Measurements from ENCODE around the gene EDEM2.
"Not testable (repeated sequence)": the region's sequence is repeated elsewhere in the genome, so short reads cannot be mapped to it uniquely, and the experiment has no call there.

EDEM2 gene

GRCh38 chr20:35168701-35169409, 21.7 kb upstream of the EDEM2 start:
- DNase-seq (ENCODE audit: low spot score), result not testable (repeated sequence)

GRCh38 chr20:35167787-35168186, 20.7 kb upstream of the EDEM2 start:
- no peak for DNase-seq (ENCODE audit: low spot score)

GRCh38 chr20:35166242-35166830, 19.2 kb upstream of the EDEM2 start:
- DNase-seq (ENCODE audit: low spot score), result no peak

- no peak for DNase-seq (ENCODE audit: low spot score)
Observed at GRCh38 chr20:35165221-35166185, 18.4 kb upstream of the EDEM2 start.

- not testable (repeated sequence) for DNase-seq (ENCODE audit: low spot score)
Observed at GRCh38 chr20:35164531-35164930, 17.4 kb upstream of the EDEM2 start.

- DNase-seq (ENCODE audit: low spot score), result not testable (repeated sequence)
Observed at GRCh38 chr20:35160341-35160740, 13.2 kb upstream of the EDEM2 start.

GRCh38 chr20:35156978-35157377, 9.8 kb upstream of the EDEM2 start:
- no peak for DNase-seq (ENCODE audit: low spot score)

- no peak for DNase-seq (ENCODE audit: low spot score)
Observed at GRCh38 chr20:35155936-35156335, 8.8 kb upstream of the EDEM2 start.

GRCh38 chr20:35151736-35152135, 4.6 kb upstream of the EDEM2 start:
- no peak for DNase-seq (ENCODE audit: low spot score)

GRCh38 chr20:35150846-35151579, 3.9 kb upstream of the EDEM2 start:
- DNase-seq (ENCODE audit: low spot score), result no peak

GRCh38 chr20:35147575-35148071, 487 bp upstream of the EDEM2 start:
- not testable (repeated sequence) for DNase-seq (ENCODE audit: low spot score)

GRCh38 chr20:35146299-35146919, 727 bp downstream of the EDEM2 start:
- peak; percentile 47 for DNase-seq (ENCODE audit: low spot score)

- DNase-seq (ENCODE audit: low spot score), result peak; percentile 53
Observed at GRCh38 chr20:35145141-35145564, 2.0 kb downstream of the EDEM2 start.

GRCh38 chr20:35144694-35145093, 2.4 kb downstream of the EDEM2 start:
- no peak for DNase-seq (ENCODE audit: low spot score)

GRCh38 chr20:35135867-35136586, 11.1 kb downstream of the EDEM2 start:
- DNase-seq (ENCODE audit: low spot score), result peak; percentile 21

- no peak for DNase-seq (ENCODE audit: low spot score)
Observed at GRCh38 chr20:35134880-35135279, 12.3 kb downstream of the EDEM2 start.

- DNase-seq (ENCODE audit: low spot score), result no peak
Observed at GRCh38 chr20:35134472-35134871, 12.7 kb downstream of the EDEM2 start.

GRCh38 chr20:35133735-35134134, 13.4 kb downstream of the EDEM2 start:
- DNase-seq (ENCODE audit: low spot score), result no peak

GRCh38 chr20:35133031-35133430, 14.1 kb downstream of the EDEM2 start:
- DNase-seq (ENCODE audit: low spot score), result no peak

- DNase-seq (ENCODE audit: low spot score), result no peak
Observed at GRCh38 chr20:35131934-35132333, 15.2 kb downstream of the EDEM2 start.

- DNase-seq (ENCODE audit: low spot score), result no peak
Observed at GRCh38 chr20:35129647-35130069, 17.5 kb downstream of the EDEM2 start.
